HCT116 (cell line): ENCODE measurements around the gene SH3TC1. TPM values are rescaled to one million over a fixed set of nuclear protein-coding genes. Genes with fewer than 3 reads are reported as not detected.

Experiments used
- ATAC-seq: fragments of 200-7000 bp; cut with Tn5 transposase; 2 replicates; pipeline ENCODE4 v1.9.1; 2020; ENCODE audit warnings: mild to moderate bottlenecking, moderate library complexity
- BruUV-seq: library from RNA; stranded (reverse); fragments of 400-500 nt; replicated peaks from 2 replicates; lab custom pipeline; 2021; lab: Mats Ljungman, UMichigan
- CTCF ChIA-PET: fragments of 300-600 bp; sonication (Branson Sonifier 250); formaldehyde crosslinking; loops from one replicate; lab custom pipeline; 2021; ENCODE audit warnings: antibody characterized with exemption; lab: Charles Lee
- POLR2A ChIA-PET: fragments of 300-600, 350-600 bp; sonication (Branson Sonifier 250); formaldehyde crosslinking; loops from one replicate; lab custom pipeline; 2021; ENCODE audit warnings: antibody characterized with exemption; lab: Charles Lee
- RAD21 ChIA-PET, 2 experiments: fragments of 300-600 bp; sonication (Branson Sonifier 250); formaldehyde crosslinking; loops; one replicate each; lab custom pipeline; 2023; ENCODE audit warnings: low total read pairs in 2 of 2; ENCODE audit not compliant: uncharacterized antibody in 2 of 2, unreplicated experiment in 2 of 2, low non-redundant PET in 1 of 2; lab: Charles Lee
- DNase-seq: peaks from one replicate; pipeline ENCODE4 v3.0.0-alpha.2; 2010; ENCODE audit warnings: low read depth, low spot score
- H2AFZ ChIP-seq: fragments of 200-600 bp; shearing (Covaris generic), sonication (generic); 2 replicates; pipeline ENCODE4 v1.6.1; 2017; ENCODE audit warnings: low read depth, mixed run types, mixed read lengths, antibody characterized with exemption, low read length; ENCODE audit not compliant: poor library complexity, severe bottlenecking
- H3K27ac ChIP-seq: 2 replicates; pipeline ENCODE4 v1.5.1; 2012; ENCODE audit warnings: low read depth, low read length
- H3K27me3 ChIP-seq: fragments of 200-600 bp; sonication (generic); 2 replicates; pipeline ENCODE4 v1.6.1; 2016; ENCODE audit warnings: mixed run types, low read length, mixed read lengths; ENCODE audit not compliant: insufficient read depth
- H3K36me3 ChIP-seq, 2 experiments: fragments of 200-500 bp in 1 of 2; fragments of 200-600 bp in 1 of 2; sonication (Bioruptor generic) in 1 of 2; sonication (generic) in 1 of 2; 2 replicates each; pipeline versions ENCODE4 v1.5.1 to v1.6.1; 2014 to 2016; ENCODE audit warnings: low read length in 2 of 2, inconsistent platforms in 1 of 2, mixed read lengths in 1 of 2, mixed run types in 1 of 2; ENCODE audit not compliant: insufficient read depth in 2 of 2, control insufficient read depth in 1 of 2
- H3K4me1 ChIP-seq, 2 experiments: fragments of 200-600 bp in 1 of 2; sonication (generic) in 1 of 2; 2 replicates each; pipeline versions ENCODE4 v1.5.1 to v1.6.1; 2012 to 2017; ENCODE audit warnings: low read length in 2 of 2, inconsistent platforms in 1 of 2, mild to moderate bottlenecking in 1 of 2, mixed read lengths in 1 of 2, mixed run types in 1 of 2, moderate library complexity in 1 of 2; ENCODE audit not compliant: insufficient read depth in 2 of 2, control insufficient read depth in 1 of 2
- H3K4me2 ChIP-seq: fragments of 200-600 bp; sonication (generic); 2 replicates; pipeline ENCODE4 v1.6.1; 2017; ENCODE audit warnings: mixed run types, low read length, mixed read lengths
- H3K4me3 ChIP-seq, 2 experiments: fragments of 200-600 bp in 1 of 2; sonication (generic) in 1 of 2; replicated peaks in 1 of 2; 2 replicates each; pipeline ENCODE4 v1.5.1; 2011 to 2016; ENCODE audit warnings: low read length in 2 of 2, control low read depth in 1 of 2, low read depth in 1 of 2, mild to moderate bottlenecking in 1 of 2, mixed read lengths in 1 of 2, mixed run types in 1 of 2
- H3K79me2 ChIP-seq: fragments of 200-600 bp; sonication (generic); 2 replicates; pipeline ENCODE4 v1.6.1; 2017; ENCODE audit warnings: mild to moderate bottlenecking, mixed run types, low read length, moderate library complexity, mixed read lengths; ENCODE audit not compliant: insufficient read depth
- H3K9ac ChIP-seq: fragments of 200-600 bp; sonication (generic); 2 replicates; pipeline ENCODE4 v1.6.1; 2016; ENCODE audit warnings: low read length, mixed read lengths
- H3K9me2 ChIP-seq: fragments of 200-600 bp; sonication (generic), shearing (Covaris generic); 2 replicates; pipeline ENCODE4 v1.6.1; 2017; ENCODE audit warnings: mixed run types, mild to moderate bottlenecking, moderate library complexity; ENCODE audit not compliant: insufficient read depth
- H3K9me3 ChIP-seq, 2 experiments: fragments of 200-500 bp in 1 of 2; fragments of 200-600 bp in 1 of 2; sonication (Bioruptor generic) in 1 of 2; sonication (generic) in 1 of 2; 2 replicates each; pipeline ENCODE4 v1.6.1; 2014 to 2017; ENCODE audit warnings: low read length in 2 of 2, mixed read lengths in 2 of 2, inconsistent platforms in 1 of 2, low read depth in 1 of 2, mild to moderate bottlenecking in 1 of 2, mixed run types in 1 of 2, moderate library complexity in 1 of 2; ENCODE audit not compliant: control insufficient read depth in 1 of 2, insufficient read depth in 1 of 2
- H4K20me1 ChIP-seq: fragments of 200-600 bp; sonication (generic), shearing (Covaris generic); 2 replicates; pipeline ENCODE4 v1.6.1; 2017; ENCODE audit warnings: mixed run types, mild to moderate bottlenecking, moderate library complexity; ENCODE audit not compliant: insufficient read depth
- CBX3 ChIP-seq: IDR thresholded peaks from 2 replicates; pipeline ENCODE4 v1.6.1; 2012; ENCODE audit warnings: low read depth
- EGR1 ChIP-seq: IDR thresholded peaks from 2 replicates; pipeline ENCODE4 v1.6.1; 2012; ENCODE audit warnings: low read depth
- ELF1 ChIP-seq: IDR thresholded peaks from 2 replicates; pipeline ENCODE4 v1.6.1; 2012; ENCODE audit warnings: low read depth, borderline replicate concordance
- EZH2 ChIP-seq: fragments of 200-600 bp; sonication (generic); IDR thresholded peaks from 2 replicates; pipeline ENCODE4 v1.6.1; 2017; ENCODE audit warnings: antibody characterized with exemption, mixed run types
- EZH2phosphoT487 ChIP-seq: fragments of 200-600 bp; IDR thresholded peaks from 2 replicates; pipeline ENCODE4 v1.6.1; 2018; ENCODE audit warnings: antibody characterized with exemption, borderline replicate concordance
- POLR2A ChIP-seq: IDR thresholded peaks from 2 replicates; pipeline ENCODE4 v1.7.0; 2011; ENCODE audit warnings: borderline replicate concordance; ENCODE audit not compliant: insufficient read depth, insufficient read length; ENCODE audit errors: extremely low read depth
- POLR2AphosphoS5 ChIP-seq: IDR thresholded peaks from 2 replicates; pipeline ENCODE4 v1.6.1; 2011; ENCODE audit warnings: mild to moderate bottlenecking, low read depth, low read length, moderate library complexity
- RAD21 ChIP-seq: IDR thresholded peaks from 2 replicates; pipeline ENCODE4 v1.6.1; 2012; ENCODE audit warnings: low read depth, mild to moderate bottlenecking
- SIN3A ChIP-seq: IDR thresholded peaks from 2 replicates; pipeline ENCODE4 v1.6.1; 2012; ENCODE audit warnings: low read depth
- SP1 ChIP-seq: IDR thresholded peaks from 2 replicates; pipeline ENCODE4 v1.6.1; 2012; ENCODE audit warnings: low read depth
- SRF ChIP-seq: IDR thresholded peaks from 2 replicates; pipeline ENCODE4 v1.6.1; 2012; ENCODE audit warnings: low read depth
- TCF7L2 ChIP-seq: IDR thresholded peaks from 2 replicates; pipeline ENCODE4 v1.7.0; 2011; ENCODE audit warnings: borderline replicate concordance, inconsistent platforms; ENCODE audit not compliant: insufficient read depth, insufficient read length; ENCODE audit errors: extremely low read depth
- YY1 ChIP-seq: IDR thresholded peaks from 2 replicates; pipeline ENCODE4 v1.6.1; 2011; ENCODE audit warnings: low read length, low read depth, moderate library complexity, mild to moderate bottlenecking; ENCODE audit not compliant: insufficient replicate concordance; ENCODE audit errors: extremely low read depth
- ZFX ChIP-seq: fragments of 450-650 bp; IDR thresholded peaks from 2 replicates; pipeline ENCODE4 v1.6.1; 2017
- ZNF274 ChIP-seq: fragments of 200-500 bp; sonication (Bioruptor generic); IDR thresholded peaks from 2 replicates; pipeline ENCODE4 v1.6.1; 2014; ENCODE audit warnings: mild to moderate bottlenecking, low read depth, low read length, inconsistent platforms
- intact Hi-C: fragments of 100-400 bp; cut with micrococcal nuclease; formaldehyde crosslinking; loops from 2 replicates; pipeline ENCODE4 v1.10.0; 2022
- total RNA-seq: library from RNA; stranded (reverse); gene quantifications from one replicate; pipeline ENCODE4 v1.2.1, GENCODE V29; 2021; ENCODE audit not compliant: unreplicated experiment
- TF ChIP-seq, protein P1 (sequence below): IDR thresholded peaks from 2 replicates; pipeline ENCODE4 v1.6.1; 2012; ENCODE audit warnings: low read depth
- TF ChIP-seq, protein P2 (sequence below): IDR thresholded peaks from 2 replicates; pipeline ENCODE4 v1.6.1; 2011; ENCODE audit warnings: mild to moderate bottlenecking, low read length, moderate library complexity; ENCODE audit not compliant: insufficient replicate concordance; ENCODE audit errors: extremely low read depth
- TF ChIP-seq, protein P3 (sequence below): IDR thresholded peaks from 2 replicates; pipeline ENCODE4 v1.6.1; 2012

The SH3TC1 gene
- total RNA-seq, 1 experiment from 2014 or later = 12.5 TPM

DNA sequence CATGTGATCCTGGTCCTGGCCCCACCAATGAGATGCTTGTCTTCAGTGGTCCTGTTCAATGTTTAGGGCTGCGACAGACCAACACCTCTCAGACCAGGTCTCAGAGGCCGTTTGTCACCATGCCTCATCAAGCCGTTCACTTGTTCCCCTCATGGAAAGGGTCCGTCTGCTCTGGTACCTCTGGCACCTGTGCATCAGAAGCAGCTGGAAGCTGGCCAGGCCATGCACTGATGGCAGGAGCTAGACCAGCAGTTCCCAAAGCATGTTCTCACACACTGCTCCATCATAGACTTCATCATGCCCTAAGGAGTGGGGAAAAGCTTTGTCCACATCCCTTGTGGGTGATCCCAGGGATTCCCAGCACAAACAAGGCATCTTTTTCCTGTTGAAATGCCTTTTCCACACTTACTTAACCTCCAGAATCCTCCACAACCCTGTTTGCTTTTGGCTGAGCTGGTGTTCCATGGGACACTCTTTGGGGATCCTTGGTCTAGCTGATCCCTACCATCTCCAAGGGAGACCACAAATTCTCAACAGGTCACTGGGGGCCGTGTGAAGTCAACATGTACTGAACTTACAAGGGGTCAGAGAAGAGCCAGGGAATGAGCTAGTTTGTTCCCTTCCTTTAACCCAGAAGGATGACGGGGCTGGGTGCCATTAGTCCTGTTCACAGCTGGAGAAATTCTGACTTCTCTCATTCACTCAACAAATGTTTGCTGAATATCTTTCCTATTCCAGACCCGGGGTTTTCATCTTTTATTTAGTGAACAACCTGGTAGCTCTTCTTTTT is 21.8 kb downstream of the SH3TC1 start:
- H3K4me3 ChIP-seq = no peak overlapping the region
- H3K9me2 ChIP-seq = no peaks in the 10 kb centered on the region
- no peaks in the 10 kb centered on the region for H3K27me3 ChIP-seq
- no peak overlapping the region for H3K27ac ChIP-seq
- H3K36me3 ChIP-seq = no peaks in the 10 kb centered on the region
- H3K4me1 ChIP-seq = no peaks in the 10 kb centered on the region
- TF ChIP-seq YY1 (no peak), EGR1 (no peak), CBX3 (no peak), RAD21 (no peak), POLR2AphosphoS5 (no peak), SIN3A (no peak), ELF1 (no peak), EZH2 (no peak), ZNF274 (no peak), SP1 (no peak), TCF7L2 (no peak), POLR2A (no peak), EZH2phosphoT487 (no peak), ZFX (no peak), SRF (no peak)
- TF ChIP-seq, protein P1, sequence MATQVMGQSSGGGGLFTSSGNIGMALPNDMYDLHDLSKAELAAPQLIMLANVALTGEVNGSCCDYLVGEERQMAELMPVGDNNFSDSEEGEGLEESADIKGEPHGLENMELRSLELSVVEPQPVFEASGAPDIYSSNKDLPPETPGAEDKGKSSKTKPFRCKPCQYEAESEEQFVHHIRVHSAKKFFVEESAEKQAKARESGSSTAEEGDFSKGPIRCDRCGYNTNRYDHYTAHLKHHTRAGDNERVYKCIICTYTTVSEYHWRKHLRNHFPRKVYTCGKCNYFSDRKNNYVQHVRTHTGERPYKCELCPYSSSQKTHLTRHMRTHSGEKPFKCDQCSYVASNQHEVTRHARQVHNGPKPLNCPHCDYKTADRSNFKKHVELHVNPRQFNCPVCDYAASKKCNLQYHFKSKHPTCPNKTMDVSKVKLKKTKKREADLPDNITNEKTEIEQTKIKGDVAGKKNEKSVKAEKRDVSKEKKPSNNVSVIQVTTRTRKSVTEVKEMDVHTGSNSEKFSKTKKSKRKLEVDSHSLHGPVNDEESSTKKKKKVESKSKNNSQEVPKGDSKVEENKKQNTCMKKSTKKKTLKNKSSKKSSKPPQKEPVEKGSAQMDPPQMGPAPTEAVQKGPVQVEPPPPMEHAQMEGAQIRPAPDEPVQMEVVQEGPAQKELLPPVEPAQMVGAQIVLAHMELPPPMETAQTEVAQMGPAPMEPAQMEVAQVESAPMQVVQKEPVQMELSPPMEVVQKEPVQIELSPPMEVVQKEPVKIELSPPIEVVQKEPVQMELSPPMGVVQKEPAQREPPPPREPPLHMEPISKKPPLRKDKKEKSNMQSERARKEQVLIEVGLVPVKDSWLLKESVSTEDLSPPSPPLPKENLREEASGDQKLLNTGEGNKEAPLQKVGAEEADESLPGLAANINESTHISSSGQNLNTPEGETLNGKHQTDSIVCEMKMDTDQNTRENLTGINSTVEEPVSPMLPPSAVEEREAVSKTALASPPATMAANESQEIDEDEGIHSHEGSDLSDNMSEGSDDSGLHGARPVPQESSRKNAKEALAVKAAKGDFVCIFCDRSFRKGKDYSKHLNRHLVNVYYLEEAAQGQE = no peak
- TF ChIP-seq, protein P2, sequence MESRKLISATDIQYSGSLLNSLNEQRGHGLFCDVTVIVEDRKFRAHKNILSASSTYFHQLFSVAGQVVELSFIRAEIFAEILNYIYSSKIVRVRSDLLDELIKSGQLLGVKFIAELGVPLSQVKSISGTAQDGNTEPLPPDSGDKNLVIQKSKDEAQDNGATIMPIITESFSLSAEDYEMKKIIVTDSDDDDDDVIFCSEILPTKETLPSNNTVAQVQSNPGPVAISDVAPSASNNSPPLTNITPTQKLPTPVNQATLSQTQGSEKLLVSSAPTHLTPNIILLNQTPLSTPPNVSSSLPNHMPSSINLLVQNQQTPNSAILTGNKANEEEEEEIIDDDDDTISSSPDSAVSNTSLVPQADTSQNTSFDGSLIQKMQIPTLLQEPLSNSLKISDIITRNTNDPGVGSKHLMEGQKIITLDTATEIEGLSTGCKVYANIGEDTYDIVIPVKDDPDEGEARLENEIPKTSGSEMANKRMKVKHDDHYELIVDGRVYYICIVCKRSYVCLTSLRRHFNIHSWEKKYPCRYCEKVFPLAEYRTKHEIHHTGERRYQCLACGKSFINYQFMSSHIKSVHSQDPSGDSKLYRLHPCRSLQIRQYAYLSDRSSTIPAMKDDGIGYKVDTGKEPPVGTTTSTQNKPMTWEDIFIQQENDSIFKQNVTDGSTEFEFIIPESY = no peak
- TF ChIP-seq, protein P3, sequence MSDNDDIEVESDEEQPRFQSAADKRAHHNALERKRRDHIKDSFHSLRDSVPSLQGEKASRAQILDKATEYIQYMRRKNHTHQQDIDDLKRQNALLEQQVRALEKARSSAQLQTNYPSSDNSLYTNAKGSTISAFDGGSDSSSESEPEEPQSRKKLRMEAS = no peak
- TF ChIP-seq, all 23 proteins: peak for 0
- intact Hi-C loops = no loop called here
- DNase-seq (no peak), ATAC-seq (no peak)
- ChIA-PET CTCF (interaction anchor here (1.1 kb wide), 1 partner anchor 21 kb away, joined by 3 read pairs; no protein-coding TSS in a partner anchor), POLR2A (no interaction called here), RAD21 (no interaction called here)
- Histone ChIP-seq H3K79me2 (no peaks in the 10 kb centered on the region), H2AFZ (no peak overlapping the region), H3K9ac (no peak overlapping the region), H4K20me1 (no peaks in the 10 kb centered on the region), H3K9me3 (no peaks in the 10 kb centered on the region), H3K4me2 (no peak overlapping the region)
- no TSS peak for BruUV-seq
